ENCODE results near the gene RPL4.

The RPL4 gene

GRCh38 chr15:66508293-66508883 lies 3.7 kb upstream of the RPL4 start:
- no peak overlapping the region for H2AK5ac ChIP-seq (ENCODE audit: low read length, severe bottlenecking)
- no peak overlapping the region for H2BK12ac ChIP-seq (ENCODE audit: low read length in 2 of 2)
- H2BK15ac ChIP-seq (ENCODE audit: low read depth, poor library complexity, severe bottlenecking), result no peak overlapping the region
- H3K4me1 ChIP-seq (ENCODE audit: control insufficient read depth, insufficient read depth, low read depth, low read length), result peaks cover 1% of the 10 kb centered on the region
- H3K9ac ChIP-seq (ENCODE audit: low read length), result no peak overlapping the region
- no peak for DNase-seq
- no peak overlapping the region for H2AFZ ChIP-seq (ENCODE audit: low read depth, low read length)
- no peak overlapping the region for H4K8ac ChIP-seq (ENCODE audit: low read length)
- no peak overlapping the region for H2BK5ac ChIP-seq (ENCODE audit: low read depth, low read length, poor library complexity, severe bottlenecking)
- no peak overlapping the region for H3K23ac ChIP-seq (ENCODE audit: low read length in 2 of 2)
- no peak overlapping the region for H3K18ac ChIP-seq (ENCODE audit: low read depth in 1 of 2, low read length in 2 of 2)
- no peaks in the 10 kb centered on the region for H3K9me3 ChIP-seq (ENCODE audit: control insufficient read depth, low read length)
- H2BK120ac ChIP-seq (ENCODE audit: low read depth, low read length), result no peak overlapping the region
- H3K4me3 ChIP-seq (ENCODE audit: insufficient read depth in 1 of 2, low read depth in 1 of 2, low read length in 2 of 2), result no peak overlapping the region
- peaks cover 13% of the 10 kb centered on the region for H3K79me1 ChIP-seq (replicated peaks; ENCODE audit: low read length, poor library complexity, severe bottlenecking)
- WGBS, result 88% methylated on average over 1 of the region's 3 CpGs
- H3K14ac ChIP-seq (ENCODE audit: low read length in 2 of 2), result no peak overlapping the region
- H3K27me3 ChIP-seq (ENCODE audit: control insufficient read depth in 1 of 2, insufficient read depth in 1 of 2, low read length in 2 of 2), result no peaks in the 10 kb centered on the region
- peak overlapping the region; percentile 6 for H3K27ac ChIP-seq (ENCODE audit: low read length, poor library complexity, severe bottlenecking)
- no peak overlapping the region for H4K91ac ChIP-seq (ENCODE audit: low read length)
- H3K4ac ChIP-seq (ENCODE audit: low read depth in 1 of 2, low read length in 2 of 2), result no peak overlapping the region
- peaks cover 7 to 13% of the 10 kb centered on the region in 2 experiments for H3K36me3 ChIP-seq (ENCODE audit: control insufficient read depth in 1 of 2, insufficient read depth in 2 of 2, low read depth in 1 of 2, low read length in 2 of 2)
- H3K4me2 ChIP-seq (ENCODE audit: low read length, poor library complexity, severe bottlenecking), result no peak overlapping the region

DNA sequence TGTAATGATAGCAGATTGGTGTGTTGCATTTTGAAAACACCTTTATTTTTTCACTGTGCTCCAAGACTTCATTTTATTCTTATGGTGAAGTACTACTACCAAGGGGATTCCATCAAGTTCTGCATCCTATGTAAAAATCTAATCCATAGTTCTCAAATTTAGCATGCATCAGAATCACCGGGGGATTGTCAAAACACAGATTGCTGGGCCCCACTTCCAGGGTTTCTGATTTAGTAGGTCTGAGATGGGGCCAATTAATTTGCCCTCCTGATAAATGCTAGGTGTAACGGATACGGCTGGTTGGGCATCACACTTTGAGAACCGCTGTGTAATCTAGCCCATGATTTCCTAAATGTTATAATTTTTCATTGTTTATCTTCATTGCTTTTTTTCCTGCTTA lies 1.2 kb upstream of the RPL4 start:
- H3K9ac ChIP-seq (ENCODE audit: low read length), result peak overlapping the region; percentile 97
- no peaks in the 10 kb centered on the region for H3K27me3 ChIP-seq (ENCODE audit: control insufficient read depth in 1 of 2, insufficient read depth in 1 of 2, low read length in 2 of 2)
- H2AK5ac ChIP-seq (ENCODE audit: low read length, severe bottlenecking), result no peak overlapping the region
- peak overlapping the region; percentile 58 for H3K4me2 ChIP-seq (ENCODE audit: low read length, poor library complexity, severe bottlenecking)
- peaks cover 4 to 36% of the 10 kb centered on the region in 2 experiments for H3K36me3 ChIP-seq (ENCODE audit: control insufficient read depth in 1 of 2, insufficient read depth in 2 of 2, low read depth in 1 of 2, low read length in 2 of 2)
- H2BK15ac ChIP-seq (ENCODE audit: low read depth, poor library complexity, severe bottlenecking), result no peak overlapping the region
- H4K8ac ChIP-seq (ENCODE audit: low read length), result no peak overlapping the region
- no peak overlapping the region for H3K27ac ChIP-seq (ENCODE audit: low read length, poor library complexity, severe bottlenecking)
- H3K9me3 ChIP-seq (ENCODE audit: control insufficient read depth, low read length), result no peaks in the 10 kb centered on the region
- DNase-seq, result no peak
- no peak overlapping the region for H3K23ac ChIP-seq (ENCODE audit: low read length in 2 of 2)
- H3K4me1 ChIP-seq (ENCODE audit: control insufficient read depth, insufficient read depth, low read depth, low read length), result peaks cover 3% of the 10 kb centered on the region
- no peak overlapping the region for H4K91ac ChIP-seq (ENCODE audit: low read length)
- no peak overlapping the region for H2BK12ac ChIP-seq (ENCODE audit: low read length in 2 of 2)
- no peak overlapping the region for H3K4ac ChIP-seq (ENCODE audit: low read depth in 1 of 2, low read length in 2 of 2)
- H2BK120ac ChIP-seq (ENCODE audit: low read depth, low read length), result no peak overlapping the region
- H2AFZ ChIP-seq (ENCODE audit: low read depth, low read length), result no peak overlapping the region
- H3K4me3 ChIP-seq (ENCODE audit: insufficient read depth in 1 of 2, low read depth in 1 of 2, low read length in 2 of 2), result peak overlapping the region in 1 of 2 experiments; percentile 93
- H3K18ac ChIP-seq (ENCODE audit: low read depth in 1 of 2, low read length in 2 of 2), result no peak overlapping the region
- no peak overlapping the region for H2BK5ac ChIP-seq (ENCODE audit: low read depth, low read length, poor library complexity, severe bottlenecking)
- peaks cover 2% of the 10 kb centered on the region for H3K79me1 ChIP-seq (replicated peaks; ENCODE audit: low read length, poor library complexity, severe bottlenecking)
- WGBS, result 53% methylated on average over 4 of the region's 4 CpGs
- no peak overlapping the region for H3K14ac ChIP-seq (ENCODE audit: low read length in 2 of 2)

DNA sequence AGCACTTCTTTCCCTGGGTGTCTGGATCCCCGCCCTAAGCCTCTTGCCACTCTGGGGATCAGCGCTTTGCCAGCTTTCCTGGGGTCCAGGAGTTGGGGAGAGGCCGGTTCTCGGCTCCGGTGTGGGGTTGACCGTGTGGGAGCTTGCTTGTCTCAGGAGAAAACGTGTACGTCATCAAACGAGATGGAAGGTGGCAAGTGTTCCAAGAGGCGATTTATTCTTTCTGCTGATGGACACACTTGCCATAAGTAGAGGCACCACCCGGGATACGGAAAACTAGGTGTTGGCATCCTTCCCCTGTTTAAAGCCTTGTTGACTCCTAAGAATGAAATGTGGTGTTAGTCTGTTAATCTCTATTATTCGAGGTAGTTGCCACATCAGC lies 766 bp upstream of the RPL4 start:
- Histone ChIP-seq H3K23ac (ENCODE audit: low read length in 2 of 2) (no peak overlapping the region), H3K27ac (ENCODE audit: low read length, poor library complexity, severe bottlenecking) (peak overlapping the region; percentile 85), H4K8ac (ENCODE audit: low read length) (no peak overlapping the region), H2AK5ac (ENCODE audit: low read length, severe bottlenecking) (no peak overlapping the region), H3K9me3 (ENCODE audit: control insufficient read depth, low read length) (no peaks in the 10 kb centered on the region), H3K27me3 (ENCODE audit: control insufficient read depth in 1 of 2, insufficient read depth in 1 of 2, low read length in 2 of 2) (no peaks in the 10 kb centered on the region), H3K4me3 (ENCODE audit: insufficient read depth in 1 of 2, low read depth in 1 of 2, low read length in 2 of 2) (peak overlapping the region; percentile 67 to 93), H3K79me1 (replicated peaks; ENCODE audit: low read length, poor library complexity, severe bottlenecking) (no peaks in the 10 kb centered on the region), H3K4ac (ENCODE audit: low read depth in 1 of 2, low read length in 2 of 2) (no peak overlapping the region), H2BK12ac (ENCODE audit: low read length in 2 of 2) (no peak overlapping the region), H2BK5ac (ENCODE audit: low read depth, low read length, poor library complexity, severe bottlenecking) (no peak overlapping the region), H2AFZ (ENCODE audit: low read depth, low read length) (peak overlapping the region; percentile 2), H3K14ac (ENCODE audit: low read length in 2 of 2) (no peak overlapping the region), H3K9ac (ENCODE audit: low read length) (peak overlapping the region; percentile 97), H3K4me2 (ENCODE audit: low read length, poor library complexity, severe bottlenecking) (peak overlapping the region; percentile 58), H3K4me1 (ENCODE audit: control insufficient read depth, insufficient read depth, low read depth, low read length) (peaks cover 3% of the 10 kb centered on the region), H2BK15ac (ENCODE audit: low read depth, poor library complexity, severe bottlenecking) (peak overlapping the region; percentile 26), H3K36me3 (ENCODE audit: control insufficient read depth in 1 of 2, insufficient read depth in 2 of 2, low read depth in 1 of 2, low read length in 2 of 2) (peaks cover 5 to 36% of the 10 kb centered on the region in 2 experiments), H2BK120ac (ENCODE audit: low read depth, low read length) (no peak overlapping the region), H3K18ac (ENCODE audit: low read depth in 1 of 2, low read length in 2 of 2) (no peak overlapping the region), H4K91ac (ENCODE audit: low read length) (no peak overlapping the region)
- DNase-seq, result no peak
- WGBS, result 2% methylated on average over 13 of the region's 13 CpGs

DNA sequence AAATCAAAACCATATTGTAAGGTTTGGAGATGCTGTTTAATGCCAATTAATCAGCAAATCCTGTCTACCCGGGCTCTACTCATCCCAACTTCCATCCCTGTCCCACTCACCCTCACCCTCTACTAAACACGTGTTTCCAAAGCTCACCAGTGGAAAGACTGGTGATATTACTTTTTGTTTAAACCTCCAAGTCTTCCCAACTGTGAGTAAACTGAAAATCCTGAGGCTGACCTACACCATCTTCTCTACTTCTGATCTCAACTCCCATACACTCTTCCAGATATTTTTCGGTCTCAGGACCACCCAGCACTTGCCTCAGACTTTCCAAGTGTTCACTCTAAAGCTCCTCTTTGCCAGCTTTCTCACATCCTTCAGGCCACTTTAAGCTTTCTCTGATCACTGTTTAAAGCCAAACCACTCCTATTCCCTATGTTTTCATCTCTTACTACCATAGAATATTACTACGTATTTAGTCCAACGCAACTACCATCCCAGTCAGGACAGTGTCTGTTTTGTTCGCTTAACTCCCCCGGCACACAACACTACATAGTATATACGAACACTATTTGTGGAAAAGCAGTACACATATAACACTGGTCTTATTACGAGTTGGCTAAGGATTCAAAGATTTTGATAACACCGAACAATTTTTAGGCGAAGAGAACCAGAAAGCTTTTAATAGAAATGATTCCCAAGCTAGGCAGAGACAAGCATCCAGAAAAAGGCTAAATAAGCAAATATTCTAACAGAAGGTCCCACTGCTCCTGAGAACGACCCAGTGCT lies 684 bp downstream of the RPL4 start:
- Histone ChIP-seq H3K36me3 (ENCODE audit: control insufficient read depth in 1 of 2, insufficient read depth in 2 of 2, low read depth in 1 of 2, low read length in 2 of 2) (peaks cover 15 to 44% of the 10 kb centered on the region in 2 experiments), H3K4me1 (ENCODE audit: control insufficient read depth, insufficient read depth, low read depth, low read length) (peaks cover 3% of the 10 kb centered on the region), H3K79me1 (replicated peaks; ENCODE audit: low read length, poor library complexity, severe bottlenecking) (no peaks in the 10 kb centered on the region), H2AFZ (ENCODE audit: low read depth, low read length) (no peak overlapping the region), H3K9ac (ENCODE audit: low read length) (peak overlapping the region; percentile 97), H3K4ac (ENCODE audit: low read depth in 1 of 2, low read length in 2 of 2) (peak overlapping the region in 1 of 2 experiments; percentile 86), H3K27ac (ENCODE audit: low read length, poor library complexity, severe bottlenecking) (peak overlapping the region; percentile 85), H4K91ac (ENCODE audit: low read length) (no peak overlapping the region), H3K4me2 (ENCODE audit: low read length, poor library complexity, severe bottlenecking) (peak overlapping the region; percentile 89), H2BK12ac (ENCODE audit: low read length in 2 of 2) (no peak overlapping the region), H4K8ac (ENCODE audit: low read length) (no peak overlapping the region), H2BK120ac (ENCODE audit: low read depth, low read length) (no peak overlapping the region), H3K23ac (ENCODE audit: low read length in 2 of 2) (no peak overlapping the region), H3K4me3 (ENCODE audit: insufficient read depth in 1 of 2, low read depth in 1 of 2, low read length in 2 of 2) (peak overlapping the region; percentile 75 to 93), H3K14ac (ENCODE audit: low read length in 2 of 2) (peak overlapping the region; percentile 23 to 86), H2BK5ac (ENCODE audit: low read depth, low read length, poor library complexity, severe bottlenecking) (no peak overlapping the region), H3K27me3 (ENCODE audit: control insufficient read depth in 1 of 2, insufficient read depth in 1 of 2, low read length in 2 of 2) (no peaks in the 10 kb centered on the region), H2BK15ac (ENCODE audit: low read depth, poor library complexity, severe bottlenecking) (no peak overlapping the region), H2AK5ac (ENCODE audit: low read length, severe bottlenecking) (peak overlapping the region; percentile 69), H3K9me3 (ENCODE audit: control insufficient read depth, low read length) (no peaks in the 10 kb centered on the region), H3K18ac (ENCODE audit: low read depth in 1 of 2, low read length in 2 of 2) (peak overlapping the region; percentile 81 to 92)
- peak; percentile 6 for DNase-seq
- WGBS, result 1% methylated on average over 11 of the region's 12 CpGs
